PFSK-1 (cell line): Measurements from ENCODE around the gene TMEM60.

Source experiments
- POLR2AphosphoS5 ChIP-seq: IDR thresholded peaks from 2 replicates; pipeline ENCODE4 v1.6.1; 2012; ENCODE audit warnings: low read depth, mild to moderate bottlenecking, control low read depth, low read length, moderate library complexity
- TAF1 ChIP-seq: IDR thresholded peaks from 2 replicates; pipeline ENCODE4 v1.6.1; 2012; ENCODE audit warnings: low read length, control low read depth, borderline replicate concordance; ENCODE audit not compliant: insufficient read depth

- TF ChIP-seq POLR2AphosphoS5 (no peak), TAF1 (no peak)
Observed at GRCh38 chr7:77837275-77837674, 39.0 kb upstream of the TMEM60 start.
